HepG2 (cell line): Measurements from ENCODE around the gene MAST1. TPM values are rescaled to one million over a fixed set of nuclear protein-coding genes. Genes with fewer than 3 reads are reported as not detected.

Experiments used
- AFF4 ChIP-seq: sonication (generic); formaldehyde crosslinking; IDR thresholded peaks from 2 replicates; pipeline ENCODE4 v1.4.0; 2020; ENCODE audit warnings: missing genetic modification reagents
- AKAP8 ChIP-seq: sonication (generic); formaldehyde crosslinking; IDR thresholded peaks from 2 replicates; pipeline ENCODE4 v1.5.1; 2020; ENCODE audit warnings: mild to moderate bottlenecking, missing genetic modification reagents
- CTCF ChIP-seq: sonication (generic); formaldehyde crosslinking; IDR thresholded peaks from 2 replicates; pipeline ENCODE4 v1.5.0; 2020; ENCODE audit warnings: mild to moderate bottlenecking, missing genetic modification reagents, moderate library complexity
- GLI4 ChIP-seq: sonication (generic); formaldehyde crosslinking; IDR thresholded peaks from 2 replicates; pipeline ENCODE4 v1.5.1; 2020; ENCODE audit warnings: missing genetic modification reagents, mild to moderate bottlenecking, moderate library complexity, borderline replicate concordance
- HOXD1 ChIP-seq: sonication (generic); formaldehyde crosslinking; IDR thresholded peaks from 2 replicates; pipeline ENCODE4 v1.5.0; 2020; ENCODE audit warnings: missing genetic modification reagents
- KDM6A ChIP-seq: IDR thresholded peaks from 2 replicates; pipeline ENCODE4 v1.6.1; 2016; ENCODE audit warnings: low read depth
- MZF1 ChIP-seq: sonication (generic); formaldehyde crosslinking; IDR thresholded peaks from 2 replicates; pipeline ENCODE4 v1.8.1; 2023; ENCODE audit warnings: mild to moderate bottlenecking, missing genetic modification reagents, borderline replicate concordance
- NFE2 ChIP-seq: sonication (generic); formaldehyde crosslinking; IDR thresholded peaks from 2 replicates; pipeline ENCODE4 v1.4.0; 2020; ENCODE audit warnings: missing genetic modification reagents
- NRL ChIP-seq: sonication (generic); formaldehyde crosslinking; IDR thresholded peaks from 2 replicates; pipeline ENCODE4 v1.5.0; 2020; ENCODE audit warnings: missing genetic modification reagents, mild to moderate bottlenecking, moderate library complexity, borderline replicate concordance
- SMYD3 ChIP-seq: sonication (generic); formaldehyde crosslinking; IDR thresholded peaks from 2 replicates; pipeline ENCODE4 v1.8.1; 2023; ENCODE audit warnings: mild to moderate bottlenecking, missing genetic modification reagents
- ZBTB21 ChIP-seq: sonication (generic); formaldehyde crosslinking; IDR thresholded peaks from 2 replicates; pipeline ENCODE4 v1.4.0; 2020; ENCODE audit warnings: missing genetic modification reagents
- ZNF326 ChIP-seq: sonication (generic); formaldehyde crosslinking; IDR thresholded peaks from 2 replicates; pipeline ENCODE4 v1.4.0; 2020; ENCODE audit warnings: missing genetic modification reagents, borderline replicate concordance
- ZNF550 ChIP-seq: sonication (generic); formaldehyde crosslinking; IDR thresholded peaks from 2 replicates; pipeline ENCODE4 v1.4.0; 2020; ENCODE audit warnings: mild to moderate bottlenecking, missing genetic modification reagents, borderline replicate concordance
- ZNF574 ChIP-seq: sonication (generic); formaldehyde crosslinking; IDR thresholded peaks from 2 replicates; pipeline ENCODE4 v1.4.0; 2020; ENCODE audit warnings: missing genetic modification reagents
- ZNF577 ChIP-seq: sonication (generic); formaldehyde crosslinking; IDR thresholded peaks from 2 replicates; pipeline ENCODE4 v1.4.0; 2020; ENCODE audit warnings: mild to moderate bottlenecking, low read depth, missing genetic modification reagents, borderline replicate concordance
- ZNF589 ChIP-seq: sonication (generic); formaldehyde crosslinking; conservative IDR thresholded peaks from 2 replicates; pipeline ENCODE4 v1.8.0; 2022; ENCODE audit warnings: mild to moderate bottlenecking, moderate library complexity, missing genetic modification reagents
- ZNF7 ChIP-seq: IDR thresholded peaks from 2 replicates; pipeline ENCODE4 v1.6.1; 2016; ENCODE audit warnings: missing biosample characterization, missing genetic modification reagents
- ZNF740 ChIP-seq: sonication (generic); formaldehyde crosslinking; IDR thresholded peaks from 2 replicates; pipeline ENCODE4 v1.4.0; 2020; ENCODE audit warnings: missing genetic modification reagents
- ZNF772 ChIP-seq: sonication (generic); formaldehyde crosslinking; IDR thresholded peaks from 2 replicates; pipeline ENCODE4 v1.5.0; 2020; ENCODE audit warnings: mild to moderate bottlenecking, missing genetic modification reagents
- ZNF781 ChIP-seq: sonication (generic); formaldehyde crosslinking; IDR thresholded peaks from 2 replicates; pipeline ENCODE4 v1.5.1; 2020; ENCODE audit warnings: borderline replicate concordance, mild to moderate bottlenecking, missing genetic modification reagents; ENCODE audit errors: not compliant biosample characterization
- polyA plus RNA-seq, 8 experiments: library from polyadenylated mRNA; depleted of rRNA in 3 of 8; stranded (reverse) in 7 of 8; unstranded in 1 of 8; fragments of >200 nt; fragmentation: Illumina TruSeq in 4 of 8; extraction: Trizol in 4 of 8; gene quantifications; 2 replicates each; pipeline versions ENCODE4 v1.2.1 to v1.2.3, GENCODE V29; 2011 to 2016; ENCODE audit warnings: low read depth in 4 of 8, missing spikeins in 1 of 8, mixed read lengths in 1 of 8; ENCODE audit not compliant: insufficient read depth in 1 of 8
- total RNA-seq, 5 experiments: library from RNA; depleted of rRNA; stranded (reverse); fragments of >200 nt; fragmentation: Illumina TruSeq; extraction: Trizol; gene quantifications; 2 replicates each; pipeline ENCODE4 v1.2.3, GENCODE V29; 2016; ENCODE audit warnings: low read depth in 1 of 5

The MAST1 gene
- total and polyA plus RNA-seq, 2 of the 13 experiments (the other 11 are each of a cell fraction or from before 2014, with no cell fraction given), result 0.73 to 4.7 TPM

- TF ChIP-seq AFF4 (CRISPR knock-in tag), result peak; percentile 61; the same call in 1 of the 2 replicates
- TF ChIP-seq HOXD1 (CRISPR knock-in tag), result no peak
- no peak for TF ChIP-seq NFE2 (CRISPR knock-in tag)
- TF ChIP-seq ZNF589 (CRISPR knock-in tag), result 0 out of 2 replicates have a peak, but pooled peaks have one; percentile 21
- peak; percentile 85 for TF ChIP-seq ZNF550 (CRISPR knock-in tag)
- TF ChIP-seq ZBTB21 (CRISPR knock-in tag), result peak; percentile 20; the same call in 1 of the 2 replicates
- TF ChIP-seq ZNF326 (CRISPR knock-in tag), result no peak
- TF ChIP-seq ZNF574 (CRISPR knock-in tag), result peak; percentile 90
- TF ChIP-seq KDM6A (CRISPR knock-in tag), result no peak
- TF ChIP-seq ZNF740, result no peak
- 0 out of 2 replicates have a peak, but pooled peaks have one; percentile 22 for TF ChIP-seq ZNF7 (CRISPR knock-in tag)
- TF ChIP-seq ZNF577 (CRISPR knock-in tag), result no peak
- TF ChIP-seq MZF1 (CRISPR knock-in tag), result no peak
- TF ChIP-seq GLI4 (CRISPR knock-in tag), result peak; percentile 75; the same call in 1 of the 2 replicates
- peak; percentile 78; the same call in 1 of the 2 replicates for TF ChIP-seq NRL (CRISPR knock-in tag)
- TF ChIP-seq SMYD3, result no peak; the same call in 1 of the 2 replicates
- TF ChIP-seq ZNF772 (CRISPR knock-in tag), result peak; percentile 79; the same call in 1 of the 2 replicates
- peak; percentile 70 for TF ChIP-seq ZNF781 (CRISPR knock-in tag)
- TF ChIP-seq AKAP8 (CRISPR knock-in tag), result peak; percentile 84
- TF ChIP-seq CTCF (CRISPR knock-in tag), result peak; percentile 23; the same call in 1 of the 2 replicates
These were observed 36.6 kb upstream of the MAST1 start, which contains the start of the genes PRDX2 and THSD8 (continued) for GRCh38 chr19:12801466-12802266.
